C4-2B (cell line): ENCODE measurements around the gene COBL.

ENCODE experiments used
- H3K27ac ChIP-seq: fragments of 450-650 bp; 2 replicates; pipeline ENCODE4 v1.5.1; 2017
- CTCF ChIP-seq: fragments of 450-650 bp; conservative IDR thresholded peaks from 2 replicates; pipeline ENCODE4 v1.5.1; 2017; ENCODE audit warnings: mild to moderate bottlenecking
- ZFX ChIP-seq: fragments of 450-650 bp; IDR thresholded peaks from 2 replicates; pipeline ENCODE4 v1.6.1; 2017

COBL gene

GRCh38 chr7:51082940-51083533 lies 233.6 kb downstream of the COBL start:
- H3K27ac ChIP-seq = no peak overlapping the region
- TF ChIP-seq ZFX = no peak
- no peak for TF ChIP-seq CTCF

- TF ChIP-seq CTCF = no peak
- no peak for TF ChIP-seq ZFX
These were observed 234.3 kb downstream of the COBL start for GRCh38 chr7:51082096-51082840.

GRCh38 chr7:51081270-51081890 lies 235.2 kb downstream of the COBL start:
- TF ChIP-seq CTCF (no peak), ZFX (no peak)
- H3K27ac ChIP-seq = no peak overlapping the region

More at GRCh38 chr7:51082096-51082840, 234.3 kb downstream of the COBL start:
- no peak overlapping the region for H3K27ac ChIP-seq

- no peak overlapping the region for H3K27ac ChIP-seq
These were observed 235.9 kb downstream of the COBL start for GRCh38 chr7:51080622-51081269.

GRCh38 chr7:51080216-51080615 lies 236.4 kb downstream of the COBL start:
- no peak overlapping the region for H3K27ac ChIP-seq
- TF ChIP-seq CTCF = no peak
- TF ChIP-seq ZFX = no peak

More at GRCh38 chr7:51080622-51081269, 235.9 kb downstream of the COBL start:
- TF ChIP-seq CTCF (no peak), ZFX (no peak)

GRCh38 chr7:51079494-51079893 lies 237.1 kb downstream of the COBL start:
- TF ChIP-seq ZFX (no peak), CTCF (no peak)
- no peak overlapping the region for H3K27ac ChIP-seq

GRCh38 chr7:51078653-51079052 lies 238.0 kb downstream of the COBL start:
- no peak overlapping the region for H3K27ac ChIP-seq
- TF ChIP-seq CTCF = no peak
- no peak for TF ChIP-seq ZFX
